KOPT-K1 (cell line): ENCODE data around the gene RAB34.
A peak's percentile ranks its signal among the peaks of the same experiment; 100 is the strongest.
"Not testable (repeated sequence)": the region's sequence is repeated elsewhere in the genome, so short reads cannot be mapped to it uniquely, and the experiment has no call there.

Experiments used
- H3K27ac ChIP-seq: fragments of 200-600 bp; sonication (generic); 2 replicates; pipeline ENCODE4 v1.5.1; 2016; ENCODE audit warnings: antibody characterized with exemption, mild to moderate bottlenecking, low read depth, low read length; ENCODE audit not compliant: poor library complexity, severe bottlenecking
- H3K36me3 ChIP-seq: fragments of 200-600 bp; sonication (generic); 2 replicates; pipeline ENCODE4 v1.5.1; 2017; ENCODE audit warnings: antibody characterized with exemption, mild to moderate bottlenecking, low read length, moderate library complexity; ENCODE audit not compliant: insufficient read depth
- H3K9me3 ChIP-seq: fragments of 200-600 bp; sonication (generic); 2 replicates; pipeline ENCODE4 v1.5.1; 2017; ENCODE audit warnings: antibody characterized with exemption, low read length, mild to moderate bottlenecking; ENCODE audit not compliant: insufficient read depth, poor library complexity, severe bottlenecking

RAB34 gene

GRCh38 chr17:28740406-28741357 is 23.0 kb upstream of the RAB34 start:
- Histone ChIP-seq H3K9me3 (no peaks in the 10 kb centered on the region), H3K27ac (no peak overlapping the region), H3K36me3 (no peaks in the 10 kb centered on the region)

GRCh38 chr17:28738680-28739384 is 21.2 kb upstream of the RAB34 start:
- H3K9me3 ChIP-seq = no peaks in the 10 kb centered on the region

DNA sequence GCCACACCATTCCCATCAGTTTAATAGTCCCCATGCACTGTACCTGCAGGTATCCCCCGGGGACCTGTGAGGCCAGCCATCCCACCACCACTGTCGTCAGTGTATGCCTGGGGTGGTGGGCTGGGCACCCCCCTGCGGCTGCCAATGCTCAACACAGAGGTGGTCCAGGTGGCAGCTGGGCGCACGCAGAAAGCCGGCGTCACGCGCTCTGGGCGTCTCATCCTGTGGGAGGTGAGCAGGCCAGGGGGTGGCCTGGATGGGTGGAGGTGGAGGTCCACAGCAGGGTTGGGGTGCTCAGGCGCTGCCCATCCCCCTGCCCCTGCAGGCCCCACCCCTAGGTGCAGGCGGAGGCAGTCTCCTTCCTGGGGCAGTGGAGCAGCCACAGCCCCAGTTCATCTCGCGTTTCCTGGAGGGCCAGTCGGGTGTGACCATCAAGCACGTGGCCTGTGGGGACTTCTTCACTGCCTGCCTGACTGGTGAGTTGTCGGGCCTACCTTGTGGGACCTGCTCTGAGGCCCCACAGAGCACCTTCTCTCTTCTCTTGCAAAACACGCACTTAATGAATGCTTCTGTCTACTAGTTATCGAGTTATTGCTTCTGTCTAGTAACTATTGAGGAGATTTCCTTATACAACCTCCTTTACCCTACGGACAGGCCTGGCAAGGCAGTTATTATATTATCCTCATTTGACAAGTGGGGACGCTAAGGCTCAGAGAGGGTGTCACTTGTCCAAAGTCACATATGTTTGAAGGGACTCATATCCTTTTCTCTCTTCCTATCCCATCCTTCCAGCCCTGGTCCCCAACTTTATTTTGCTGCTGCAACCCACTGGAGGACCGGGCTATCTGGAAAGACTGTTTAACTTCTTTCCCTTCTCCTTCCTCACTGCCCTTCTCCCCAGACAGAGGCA is 20.4 kb upstream of the RAB34 start:
- Histone ChIP-seq H3K27ac (no peak overlapping the region), H3K36me3 (no peaks in the 10 kb centered on the region)

More at GRCh38 chr17:28738680-28739384, 21.2 kb upstream of the RAB34 start:
- no peaks in the 10 kb centered on the region for H3K36me3 ChIP-seq
- H3K27ac ChIP-seq = no peak overlapping the region

DNA sequence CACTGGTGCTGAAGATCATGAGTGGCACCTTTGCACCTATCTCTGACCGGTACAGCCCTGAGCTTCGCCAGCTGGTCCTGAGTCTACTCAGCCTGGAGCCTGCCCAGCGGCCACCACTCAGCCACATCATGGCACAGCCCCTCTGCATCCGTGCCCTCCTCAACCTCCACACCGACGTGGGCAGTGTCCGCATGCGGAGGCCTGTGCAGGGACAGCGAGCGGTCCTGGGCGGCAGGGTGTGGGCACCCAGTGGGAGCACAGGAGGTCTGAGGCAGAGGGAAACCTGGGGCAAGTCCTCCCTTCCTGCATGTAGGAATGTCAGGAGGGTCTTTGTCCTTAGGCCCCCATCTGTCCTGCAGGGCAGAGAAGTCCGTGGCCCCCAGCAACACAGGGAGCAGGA is 19.6 kb upstream of the RAB34 start:
- no peak overlapping the region for H3K27ac ChIP-seq
- no peaks in the 10 kb centered on the region for H3K36me3 ChIP-seq
- H3K9me3 ChIP-seq = no peaks in the 10 kb centered on the region

More for the DNA sequence above, 20.4 kb upstream of the RAB34 start:
- no peaks in the 10 kb centered on the region for H3K9me3 ChIP-seq

- not testable (repeated sequence) for H3K36me3 ChIP-seq, H3K9me3 ChIP-seq, H3K27ac ChIP-seq
Measured at GRCh38 chr17:28735913-28736769, 18.5 kb upstream of the RAB34 start.

DNA sequence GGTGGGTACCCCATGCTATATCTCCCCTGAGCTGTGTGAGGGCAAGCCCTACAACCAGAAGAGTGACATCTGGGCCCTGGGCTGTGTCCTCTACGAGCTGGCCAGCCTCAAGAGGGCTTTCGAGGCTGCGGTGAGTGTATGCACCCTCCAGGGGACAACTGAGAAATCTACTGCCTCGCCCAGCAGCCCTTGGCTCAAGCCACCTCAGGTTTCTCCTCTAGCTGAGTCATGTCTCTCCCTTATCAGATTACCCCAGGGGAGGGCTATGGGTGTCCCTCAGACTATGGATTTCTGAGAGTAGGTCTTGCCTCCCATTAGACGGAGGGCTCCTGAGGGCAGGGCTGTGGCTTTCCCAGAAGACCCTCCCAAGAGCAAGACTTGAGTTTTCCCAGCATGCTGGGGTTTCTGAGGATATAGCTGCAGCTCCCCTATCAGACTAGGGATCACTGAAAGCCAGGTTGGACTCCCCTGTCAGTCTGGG is 17.6 kb upstream of the RAB34 start:
- Histone ChIP-seq H3K36me3 (no peaks in the 10 kb centered on the region), H3K9me3 (no peaks in the 10 kb centered on the region), H3K27ac (no peak overlapping the region)

GRCh38 chr17:28734712-28735241 is 17.1 kb upstream of the RAB34 start:
- Histone ChIP-seq H3K27ac (no peak overlapping the region), H3K36me3 (no peaks in the 10 kb centered on the region), H3K9me3 (no peaks in the 10 kb centered on the region)

GRCh38 chr17:28733346-28733745 is 15.7 kb upstream of the RAB34 start:
- Histone ChIP-seq H3K27ac (no peak overlapping the region), H3K9me3 (no peaks in the 10 kb centered on the region), H3K36me3 (no peaks in the 10 kb centered on the region)

DNA sequence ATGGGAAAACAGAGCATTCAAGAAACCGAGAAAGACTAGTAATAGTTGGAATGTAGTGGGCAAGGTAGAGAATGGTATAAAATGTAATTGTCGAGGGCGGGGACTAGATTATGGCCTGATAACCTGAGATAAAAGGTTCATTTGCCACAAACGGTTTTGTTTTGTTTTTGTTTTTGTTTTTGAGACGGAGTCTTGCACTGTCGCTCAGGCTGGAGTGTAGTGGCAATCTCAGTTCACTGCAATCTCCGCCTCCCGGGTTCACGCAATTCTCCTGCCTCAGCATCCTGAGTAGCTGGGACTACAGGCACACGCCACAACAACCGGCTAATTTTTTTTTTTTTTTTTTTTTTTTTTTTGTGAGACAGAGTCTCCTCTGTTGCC is 12.3 kb upstream of the RAB34 start:
- Histone ChIP-seq H3K27ac (no peak overlapping the region), H3K9me3 (no peaks in the 10 kb centered on the region), H3K36me3 (peaks cover 9% of the 10 kb centered on the region)

GRCh38 chr17:28728364-28729200 is 10.9 kb upstream of the RAB34 start, which contains the start of gene NEK8:
TSS of gene NEK8 (plus strand) at chr17:28728788. CDS start at chr17:28728814, 26 bp downstream.
- H3K9me3 ChIP-seq = no peaks in the 10 kb centered on the region
- peak within 1 kb of the TSS; percentile 94 for H3K27ac ChIP-seq

DNA sequence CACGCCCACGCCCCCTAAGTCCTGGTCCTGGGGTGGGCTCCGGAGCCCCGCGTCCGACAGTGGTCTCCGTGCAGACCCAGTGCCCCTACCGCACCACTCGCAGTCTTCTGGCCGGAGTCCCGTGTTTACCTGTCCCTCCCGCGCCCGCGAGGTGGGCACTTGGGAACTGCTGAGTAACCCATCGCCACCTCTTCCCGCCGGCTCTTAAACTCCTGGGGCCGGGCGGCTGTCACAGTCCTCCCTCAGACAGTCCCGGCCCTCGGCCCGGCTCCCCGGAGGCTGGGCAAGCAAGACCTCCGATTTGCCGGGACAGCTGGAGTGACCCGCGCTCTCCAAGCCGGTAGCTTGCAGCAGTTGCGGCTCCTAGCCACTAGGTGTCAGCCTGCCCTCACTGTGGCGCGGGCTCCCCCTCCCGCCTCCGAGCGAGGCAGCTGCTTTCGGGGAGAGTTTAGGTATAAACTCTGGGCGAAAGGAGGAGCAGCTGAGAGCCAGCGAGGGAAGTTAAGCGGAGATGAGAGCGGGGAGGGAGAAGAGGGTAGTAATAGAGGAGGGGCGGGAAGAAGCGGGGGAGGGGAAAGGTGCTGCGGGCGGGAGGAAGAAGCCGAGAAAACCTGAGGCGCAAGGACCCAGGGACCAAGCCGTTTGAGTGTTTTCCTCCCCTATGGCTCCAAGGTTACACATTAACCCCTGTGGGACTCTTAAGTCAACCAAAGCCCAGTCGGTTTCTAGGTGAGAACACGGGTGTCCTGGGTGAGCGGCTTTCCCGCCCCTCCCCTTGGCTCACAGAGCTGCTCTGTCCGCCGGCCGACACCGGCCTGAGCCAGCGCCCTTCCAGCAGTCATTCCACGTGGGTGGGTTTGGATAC is 9.2 kb upstream of the RAB34 start:
- no peaks in the 10 kb centered on the region for H3K9me3 ChIP-seq
- H3K27ac ChIP-seq = peak overlapping the region; percentile 52
- H3K36me3 ChIP-seq = peaks cover 39% of the 10 kb centered on the region

More at GRCh38 chr17:28728364-28729200, 10.9 kb upstream of the RAB34 start, which contains the start of gene NEK8:
- peaks cover 22% of the 10 kb centered on the region for H3K36me3 ChIP-seq

GRCh38 chr17:28726226-28726626 is 8.6 kb upstream of the RAB34 start, which contains the start of gene TLCD1:
TSS of gene TLCD1 (minus strand) at chr17:28726233. CDS start at chr17:28726097, 136 bp downstream.
- Histone ChIP-seq H3K36me3 (peaks cover 46% of the 10 kb centered on the region), H3K27ac (peak within 1 kb of the TSS; percentile 52), H3K9me3 (no peaks in the 10 kb centered on the region)
